ENCODE data around the gene EHD2.
A peak's percentile ranks its signal among the peaks of the same experiment; 100 is the strongest.
"Not testable (repeated sequence)": the region's sequence is repeated elsewhere in the genome, so short reads cannot be mapped to it uniquely, and the experiment has no call there.

EHD2 gene

GRCh38 chr19:47777245-47778048 lies 64.2 kb downstream of the EHD2 start:
- DNase-seq, result not testable (repeated sequence)

- DNase-seq, result peak; percentile 50
These were observed 65.1 kb downstream of the EHD2 start, which contains the start of gene SELENOW for GRCh38 chr19:47778049-47778953. TSS of gene SELENOW (plus strand) at chr19:47778703. CDS start at chr19:47778786, 83 bp downstream.

- no peak for DNase-seq
These were observed 65.7 kb downstream of the EHD2 start for GRCh38 chr19:47778954-47779351.

- no peak for DNase-seq
These were observed 66.4 kb downstream of the EHD2 start for GRCh38 chr19:47779524-47780214.

GRCh38 chr19:47780215-47780551 lies 67.0 kb downstream of the EHD2 start:
- no peak for DNase-seq

- no peak for DNase-seq
These were observed 68.5 kb downstream of the EHD2 start for GRCh38 chr19:47781590-47782262.

GRCh38 chr19:47786566-47786965 lies 73.3 kb downstream of the EHD2 start:
- no peak for DNase-seq

- not testable (repeated sequence) for DNase-seq
These were observed 74.1 kb downstream of the EHD2 start for GRCh38 chr19:47787307-47787706.

- not testable (repeated sequence) for DNase-seq
These were observed 76.6 kb downstream of the EHD2 start for GRCh38 chr19:47789811-47790210.

GRCh38 chr19:47790398-47790814 lies 77.2 kb downstream of the EHD2 start:
- peak; percentile 44 for DNase-seq

GRCh38 chr19:47792616-47793015 lies 79.4 kb downstream of the EHD2 start:
- DNase-seq, result no peak

Measured in NCI-H1694 treated with DMSO at 0.1 percent for 48 hours (cell line).